Hepatocyte (in vitro differentiated cells): Measurements from ENCODE around the gene CALD1. TPM values are rescaled to one million over a fixed set of nuclear protein-coding genes. Genes with fewer than 3 reads are reported as not detected.
A peak's percentile ranks its signal among the peaks of the same experiment; 100 is the strongest.

ENCODE experiments used
- DNase-seq: peaks from one replicate; pipeline ENCODE4 v3.0.0-alpha.2; 2016; ENCODE audit warnings: low spot score
- H2AFZ ChIP-seq: fragments of 200-600 bp; sonication (generic); 2 replicates; pipeline ENCODE4 v1.6.0; 2016; ENCODE audit warnings: antibody characterized with exemption, mild to moderate bottlenecking
- H3K27ac ChIP-seq: fragments of 200-600 bp; sonication (generic); 2 replicates; pipeline ENCODE4 v1.5.1; 2016; ENCODE audit warnings: mild to moderate bottlenecking
- H3K27me3 ChIP-seq: fragments of 200-600 bp; sonication (generic); 2 replicates; pipeline ENCODE4 v1.6.1; 2016
- H3K36me3 ChIP-seq: fragments of 200-600 bp; sonication (generic); replicated peaks from 2 replicates; pipeline ENCODE4 v1.5.1; 2016; ENCODE audit warnings: low read depth; ENCODE audit not compliant: insufficient read depth
- H3K4me1 ChIP-seq: fragments of 200-600 bp; sonication (generic); 2 replicates; pipeline ENCODE4 v1.5.1; 2016; ENCODE audit warnings: mild to moderate bottlenecking, moderate library complexity; ENCODE audit not compliant: insufficient read depth
- H3K4me2 ChIP-seq: fragments of 200-600 bp; sonication (generic); 2 replicates; pipeline ENCODE4 v1.6.0; 2016
- H3K4me3 ChIP-seq: fragments of 200-600 bp; sonication (generic); 2 replicates; pipeline ENCODE4 v1.5.1; 2016; ENCODE audit warnings: mild to moderate bottlenecking
- H3K79me2 ChIP-seq: fragments of 200-600 bp; sonication (generic); 2 replicates; pipeline ENCODE4 v1.6.0; 2017; ENCODE audit warnings: mild to moderate bottlenecking
- H3K9me2 ChIP-seq: fragments of 200-600 bp; sonication (generic); replicated peaks from 2 replicates; pipeline ENCODE4 v1.6.0; 2017; ENCODE audit warnings: mild to moderate bottlenecking; ENCODE audit not compliant: insufficient read depth
- H3K9me3 ChIP-seq: fragments of 200-600 bp; sonication (generic); 2 replicates; pipeline ENCODE4 v1.5.1; 2016; ENCODE audit warnings: low read depth, mild to moderate bottlenecking
- H4K20me1 ChIP-seq: fragments of 200-600 bp; sonication (generic); 2 replicates; pipeline ENCODE4 v1.6.0; 2016; ENCODE audit warnings: mild to moderate bottlenecking; ENCODE audit not compliant: insufficient read depth, poor library complexity, severe bottlenecking
- EZH2 ChIP-seq: fragments of 200-600 bp; sonication (generic); IDR thresholded peaks from 2 replicates; pipeline ENCODE4 v1.6.1; 2016; ENCODE audit warnings: antibody characterized with exemption, mild to moderate bottlenecking, borderline replicate concordance
- EZH2phosphoT487 ChIP-seq: fragments of 200-600 bp; sonication (generic); IDR thresholded peaks from one replicate; pipeline ENCODE4 v1.6.1; 2018; ENCODE audit warnings: antibody characterized with exemption, mild to moderate bottlenecking, low read depth, moderate library complexity; ENCODE audit not compliant: unreplicated experiment, severe bottlenecking
- WGBS: methylation state at CpG from one replicate; pipeline ENCODE4 v1.1.6; 2016; ENCODE audit warnings: low lambda C conversion rate; ENCODE audit errors: missing lambda C conversion rate; 5-methylcytosine and 5-hydroxymethylcytosine counted together
- polyA plus RNA-seq: library from polyadenylated mRNA; unstranded; fragments of >200 nt; fragmentation: Nextera tagmentation; extraction: Ambion mirVana; gene quantifications from 2 replicates; pipeline ENCODE4 v1.2.1, GENCODE V29; 2016
- total RNA-seq: library from RNA; depleted of rRNA; stranded (reverse); fragments of >200 nt; gene quantifications from 2 replicates; pipeline ENCODE4 v1.2.3, GENCODE V29; 2014
- TF ChIP-seq, protein P1 (sequence below): fragments of 200-600 bp; sonication (generic); IDR thresholded peaks from 2 replicates; pipeline ENCODE4 v1.5.1; 2016; ENCODE audit warnings: antibody characterized with exemption, mild to moderate bottlenecking; ENCODE audit not compliant: poor library complexity

Gene CALD1
- total and polyA plus RNA-seq, 2 experiments from 2014 or later = 207 to 333 TPM

DNA sequence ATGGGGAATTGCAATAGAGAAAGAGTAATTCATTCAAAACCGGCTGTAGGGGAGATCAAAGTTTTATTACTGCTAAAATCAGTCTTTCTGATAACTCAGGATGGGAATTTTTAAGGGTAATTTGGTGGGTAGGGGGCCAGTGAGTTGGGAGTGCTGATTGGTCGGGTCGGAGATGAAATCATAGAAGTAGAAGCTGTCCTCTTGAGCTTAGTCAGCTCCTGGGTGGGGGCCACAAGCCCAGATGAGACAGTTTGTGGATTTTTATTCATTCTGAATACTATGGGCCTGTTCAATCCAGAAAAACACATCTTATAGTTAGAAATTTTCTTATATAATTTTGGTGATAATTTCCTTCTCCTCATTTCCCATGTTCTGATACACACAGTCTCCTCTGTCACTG is 25.4 kb downstream of the CALD1 start:
- H3K4me2 ChIP-seq = no peak overlapping the region
- peaks cover 87% of the 10 kb centered on the region for H3K79me2 ChIP-seq
- WGBS = 88% methylated on average over 3 of the region's 3 CpGs
- no peaks in the 10 kb centered on the region for H3K36me3 ChIP-seq
- H3K9me3 ChIP-seq = no peaks in the 10 kb centered on the region
- no peaks in the 10 kb centered on the region for H4K20me1 ChIP-seq
- DNase-seq = no peak
- no peaks in the 10 kb centered on the region for H3K27me3 ChIP-seq
- TF ChIP-seq EZH2 = no peak
- no peak for TF ChIP-seq EZH2phosphoT487
- TF ChIP-seq, protein P1, sequence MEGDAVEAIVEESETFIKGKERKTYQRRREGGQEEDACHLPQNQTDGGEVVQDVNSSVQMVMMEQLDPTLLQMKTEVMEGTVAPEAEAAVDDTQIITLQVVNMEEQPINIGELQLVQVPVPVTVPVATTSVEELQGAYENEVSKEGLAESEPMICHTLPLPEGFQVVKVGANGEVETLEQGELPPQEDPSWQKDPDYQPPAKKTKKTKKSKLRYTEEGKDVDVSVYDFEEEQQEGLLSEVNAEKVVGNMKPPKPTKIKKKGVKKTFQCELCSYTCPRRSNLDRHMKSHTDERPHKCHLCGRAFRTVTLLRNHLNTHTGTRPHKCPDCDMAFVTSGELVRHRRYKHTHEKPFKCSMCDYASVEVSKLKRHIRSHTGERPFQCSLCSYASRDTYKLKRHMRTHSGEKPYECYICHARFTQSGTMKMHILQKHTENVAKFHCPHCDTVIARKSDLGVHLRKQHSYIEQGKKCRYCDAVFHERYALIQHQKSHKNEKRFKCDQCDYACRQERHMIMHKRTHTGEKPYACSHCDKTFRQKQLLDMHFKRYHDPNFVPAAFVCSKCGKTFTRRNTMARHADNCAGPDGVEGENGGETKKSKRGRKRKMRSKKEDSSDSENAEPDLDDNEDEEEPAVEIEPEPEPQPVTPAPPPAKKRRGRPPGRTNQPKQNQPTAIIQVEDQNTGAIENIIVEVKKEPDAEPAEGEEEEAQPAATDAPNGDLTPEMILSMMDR = no peak
- H3K4me3 ChIP-seq = no peak overlapping the region
- no peaks in the 10 kb centered on the region for H3K9me2 ChIP-seq
- H2AFZ ChIP-seq = no peak overlapping the region
- H3K4me1 ChIP-seq = no peaks in the 10 kb centered on the region
- peak overlapping the region; percentile 17 for H3K27ac ChIP-seq

- no peak for DNase-seq
- H3K9me3 ChIP-seq = no peaks in the 10 kb centered on the region
- H3K79me2 ChIP-seq = peaks cover 84% of the 10 kb centered on the region
- H3K9me2 ChIP-seq = no peaks in the 10 kb centered on the region
- peaks cover 3% of the 10 kb centered on the region for H3K4me1 ChIP-seq
- H3K27me3 ChIP-seq = no peaks in the 10 kb centered on the region
- WGBS = 97% methylated on average over 4 of the region's 4 CpGs
- no peaks in the 10 kb centered on the region for H4K20me1 ChIP-seq
- no peak overlapping the region for H3K4me2 ChIP-seq
- H3K4me3 ChIP-seq = no peak overlapping the region
- no peak overlapping the region for H2AFZ ChIP-seq
- TF ChIP-seq EZH2phosphoT487 = no peak
- no peak overlapping the region for H3K27ac ChIP-seq
- no peaks in the 10 kb centered on the region for H3K36me3 ChIP-seq
These were observed 26.8 kb downstream of the CALD1 start for GRCh38 chr7:134806197-134806596.

- WGBS = 80% methylated on average over 1 of the region's 1 CpG
- Histone ChIP-seq H3K4me2 (no peak overlapping the region), H3K79me2 (peaks cover 71% of the 10 kb centered on the region), H3K36me3 (no peaks in the 10 kb centered on the region), H3K27me3 (no peaks in the 10 kb centered on the region), H2AFZ (no peak overlapping the region), H3K4me3 (no peak overlapping the region), H3K9me2 (no peaks in the 10 kb centered on the region), H3K9me3 (no peaks in the 10 kb centered on the region), H3K4me1 (peaks cover 4% of the 10 kb centered on the region), H3K27ac (no peak overlapping the region), H4K20me1 (no peaks in the 10 kb centered on the region)
- no peak for DNase-seq
- TF ChIP-seq EZH2 (no peak), EZH2phosphoT487 (no peak)
- TF ChIP-seq, protein P1 = no peak
These were observed 30.2 kb downstream of the CALD1 start for GRCh38 chr7:134809616-134810015.

- Histone ChIP-seq H4K20me1 (no peaks in the 10 kb centered on the region), H3K79me2 (peaks cover 65% of the 10 kb centered on the region), H3K27me3 (no peaks in the 10 kb centered on the region), H3K36me3 (no peaks in the 10 kb centered on the region), H3K27ac (peak overlapping the region; percentile 21), H3K4me1 (peaks cover 4% of the 10 kb centered on the region), H2AFZ (no peak overlapping the region), H3K9me3 (no peaks in the 10 kb centered on the region), H3K4me3 (no peak overlapping the region), H3K4me2 (no peak overlapping the region), H3K9me2 (no peaks in the 10 kb centered on the region)
- no peak for DNase-seq
- TF ChIP-seq, protein P1 = no peak
- TF ChIP-seq EZH2phosphoT487 (no peak), EZH2 (no peak)
- WGBS = 37% methylated on average over 3 of the region's 3 CpGs
These were observed 32.3 kb downstream of the CALD1 start for GRCh38 chr7:134811765-134812164.
